Ascending aorta (tissue), 2 donors: Measurements from ENCODE around the gene FOXK2. TPM values are rescaled to one million over a fixed set of nuclear protein-coding genes. Genes with fewer than 3 reads are reported as not detected.
"Not testable (repeated sequence)": the region's sequence is repeated elsewhere in the genome, so short reads cannot be mapped to it uniquely, and the experiment has no call there.

Experiments
- DNase-seq, 2 donors: peaks; one replicate each; pipeline ENCODE4 v3.0.0-alpha.2; 2019; ENCODE audit warnings: low spot score in 2 of 2
- H3K27ac ChIP-seq, 2 donors: fragments of 200-600 bp; sonication (generic); one replicate each; pipeline ENCODE4 v1.5.1; 2016 to 2017; ENCODE audit warnings: mild to moderate bottlenecking in 1 of 2
- H3K27me3 ChIP-seq: fragments of 200-600 bp; sonication (generic); one replicate; pipeline ENCODE4 v1.5.1; 2017
- H3K36me3 ChIP-seq, 2 donors: fragments of 200-600 bp; sonication (generic); one replicate each; pipeline ENCODE4 v1.5.1; 2016
- H3K4me1 ChIP-seq, 2 donors: fragments of 200-600 bp; sonication (generic); one replicate each; pipeline ENCODE4 v1.5.1; 2016 to 2017; ENCODE audit warnings: mild to moderate bottlenecking in 1 of 2
- H3K4me3 ChIP-seq, 2 donors: fragments of 200-600 bp; sonication (generic); one replicate each; pipeline ENCODE4 v1.5.1; 2016 to 2017; ENCODE audit warnings: mild to moderate bottlenecking in 1 of 2
- H3K9me3 ChIP-seq, 2 donors: fragments of 200-600 bp; sonication (generic); one replicate each; pipeline ENCODE4 v1.5.1; 2016
- CTCF ChIP-seq, 3 experiments: fragments of 200-600 bp in 2 of 3; fragments of 450-650 bp in 1 of 3; sonication (generic) in 2 of 3; IDR thresholded peaks; one replicate each; pipeline ENCODE4 v1.5.1; 2016 to 2019; ENCODE audit warnings: antibody characterized with exemption in 3 of 3, mild to moderate bottlenecking in 1 of 3, moderate library complexity in 1 of 3
- intact Hi-C: fragments of 100-400 bp; cut with DNase I; formaldehyde crosslinking; loops from one replicate; pipeline ENCODE4 v1.15.1; 2023
- total RNA-seq: library from RNA; depleted of rRNA; stranded (reverse); fragments of >200 nt; gene quantifications from one replicate; pipeline ENCODE4 v1.1.0, GENCODE V29; 2016

The FOXK2 gene
- total RNA-seq, 1 donor from 2014 or later = 131 TPM

GRCh38 chr17:82560802-82561428 is 41.4 kb downstream of the FOXK2 start:
- intact Hi-C loops = no loop called here
- Histone ChIP-seq H3K4me3 (no peak overlapping the region), H3K9me3 (no peaks in the 10 kb centered on the region), H3K4me1 (peaks cover 3 to 4% of the 10 kb centered on the region in 2 donors), H3K27ac (no peak overlapping the region), H3K27me3 (no peaks in the 10 kb centered on the region), H3K36me3 (peaks cover 0 to 15% of the 10 kb centered on the region in 2 donors)
- no peak for TF ChIP-seq CTCF (IDR thresholded peaks at IDR 0.05)
- no peak for DNase-seq

GRCh38 chr17:82561429-82562035 is 42.0 kb downstream of the FOXK2 start:
- H3K4me1 ChIP-seq = peaks cover 3 to 4% of the 10 kb centered on the region in 2 donors
- intact Hi-C loops = no loop called here

GRCh38 chr17:82562718-82563220 is 43.2 kb downstream of the FOXK2 start:
- H3K4me3 ChIP-seq, H3K27me3 ChIP-seq, H3K27ac ChIP-seq, H3K4me1 ChIP-seq, DNase-seq, H3K9me3 ChIP-seq, intact Hi-C loops: not testable (repeated sequence)
- H3K36me3 ChIP-seq = peaks cover 13 to 27% of the 10 kb centered on the region in 2 donors

More at GRCh38 chr17:82561429-82562035, 42.0 kb downstream of the FOXK2 start:
- H3K4me3 ChIP-seq = no peak overlapping the region
- DNase-seq = no peak
- TF ChIP-seq CTCF (IDR thresholded peaks at IDR 0.05) = no peak
- no peaks in the 10 kb centered on the region for H3K27me3 ChIP-seq
- H3K27ac ChIP-seq = no peak overlapping the region
- H3K9me3 ChIP-seq = no peaks in the 10 kb centered on the region
- H3K36me3 ChIP-seq = peaks cover 2 to 15% of the 10 kb centered on the region in 2 donors

GRCh38 chr17:82563318-82563717 is 43.8 kb downstream of the FOXK2 start:
- H3K27me3 ChIP-seq = no peaks in the 10 kb centered on the region
- no peak for TF ChIP-seq CTCF (IDR thresholded peaks at IDR 0.05)
- H3K9me3 ChIP-seq = no peaks in the 10 kb centered on the region
- no peak overlapping the region for H3K4me3 ChIP-seq
- H3K4me1 ChIP-seq = peaks cover 3 to 6% of the 10 kb centered on the region in 2 donors
- H3K36me3 ChIP-seq = peaks cover 18 to 31% of the 10 kb centered on the region in 2 donors
- no peak for DNase-seq
- no peak overlapping the region for H3K27ac ChIP-seq
- intact Hi-C loops = no loop called here

GRCh38 chr17:82563745-82564144 is 44.2 kb downstream of the FOXK2 start:
- intact Hi-C loops, H3K9me3 ChIP-seq, H3K27me3 ChIP-seq, H3K4me1 ChIP-seq, DNase-seq, H3K27ac ChIP-seq, H3K4me3 ChIP-seq: not testable (repeated sequence)
- H3K36me3 ChIP-seq = peaks cover 22 to 32% of the 10 kb centered on the region in 2 donors

GRCh38 chr17:82564241-82564640 is 44.7 kb downstream of the FOXK2 start:
- peaks cover 6 to 10% of the 10 kb centered on the region in 2 donors for H3K4me1 ChIP-seq
- no peak for TF ChIP-seq CTCF (IDR thresholded peaks at IDR 0.05)
- intact Hi-C loops = no loop called here
- no peaks in the 10 kb centered on the region for H3K27me3 ChIP-seq
- no peaks in the 10 kb centered on the region for H3K9me3 ChIP-seq
- no peak overlapping the region for H3K4me3 ChIP-seq
- no peak overlapping the region for H3K27ac ChIP-seq
- H3K36me3 ChIP-seq = peaks cover 22 to 34% of the 10 kb centered on the region in 2 donors
- DNase-seq = no peak
